Jurkat, Clone E6-1 (cell line): ENCODE data around the gene MCF2L.

Experiments used
- DNase-seq: peaks from one replicate; pipeline ENCODE4 v3.0.0-alpha.2; 2011; ENCODE audit warnings: low read depth, low spot score
- H3K4me3 ChIP-seq: 2 replicates; pipeline ENCODE4 v1.5.1; 2011; ENCODE audit warnings: mild to moderate bottlenecking, low read length, control low read depth, moderate library complexity

MCF2L gene

DNA sequence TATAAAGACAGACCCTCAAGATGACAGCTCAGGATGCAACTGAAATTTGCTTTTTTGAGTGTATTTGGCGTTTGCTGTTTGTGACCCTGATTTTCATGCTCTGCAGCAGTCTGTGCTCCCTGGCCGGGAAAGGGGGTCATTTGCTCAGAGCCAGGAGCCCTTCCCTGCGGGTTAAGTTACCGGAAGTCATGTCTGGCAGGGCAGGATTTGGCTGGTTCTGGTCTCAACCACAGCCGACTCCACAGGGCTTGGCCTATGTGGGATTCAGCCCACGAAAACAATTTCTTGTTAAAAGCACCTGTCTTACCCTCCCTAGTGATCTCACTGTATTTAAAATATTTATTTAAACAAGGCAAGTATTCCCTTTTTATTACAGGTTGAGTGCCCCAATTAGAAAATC, 22.6 kb downstream of the MCF2L start:
- DNase-seq, result no peak
- H3K4me3 ChIP-seq, result no peak overlapping the region

GRCh38 chr13:112992931-112993680, 24.1 kb downstream of the MCF2L start:
- DNase-seq, result no peak
- no peak overlapping the region for H3K4me3 ChIP-seq

- H3K4me3 ChIP-seq, result no peak overlapping the region
- no peak for DNase-seq
These were observed 25.2 kb downstream of the MCF2L start for GRCh38 chr13:112994084-112994780.

GRCh38 chr13:112994781-112995355, 25.9 kb downstream of the MCF2L start:
- no peak overlapping the region for H3K4me3 ChIP-seq
- no peak for DNase-seq

DNA sequence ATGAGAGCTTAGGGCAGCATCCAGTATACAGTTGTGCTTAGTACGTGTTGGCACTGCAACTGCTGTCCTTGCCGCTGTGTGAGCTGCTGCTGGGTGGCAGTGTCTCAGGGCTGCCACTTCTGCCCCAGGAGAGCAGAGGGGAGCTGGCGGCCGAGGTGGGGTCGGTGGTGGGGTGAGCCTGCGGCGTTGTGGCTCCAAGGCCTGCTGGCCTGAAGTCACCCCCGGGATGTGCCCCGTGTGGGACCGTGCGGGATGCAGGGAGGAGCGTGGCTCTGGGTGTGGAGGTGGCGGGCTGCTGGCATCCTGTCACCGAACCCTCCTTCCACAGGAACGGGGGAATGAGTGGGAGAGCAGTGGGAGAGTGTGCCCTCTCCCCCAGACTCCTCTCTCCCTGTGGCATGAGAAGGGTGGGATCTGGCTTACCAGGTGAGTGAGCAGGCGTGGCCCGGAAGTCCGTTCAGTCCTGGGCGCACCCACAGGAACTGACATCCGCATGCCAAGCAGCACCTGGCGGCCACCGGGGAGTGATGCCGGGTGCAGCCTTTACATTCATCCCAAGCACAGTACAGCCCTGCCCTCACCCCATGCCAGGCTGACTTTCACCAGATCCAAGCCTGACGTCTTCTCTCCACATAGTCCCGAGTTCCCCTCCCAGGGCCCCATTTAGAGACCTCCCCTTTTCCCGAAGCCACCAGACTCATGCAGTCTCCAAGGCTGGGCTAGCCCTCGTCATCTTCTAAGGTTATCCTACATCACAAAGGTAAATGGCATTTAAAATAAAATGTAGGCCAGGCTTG, 26.6 kb downstream of the MCF2L start:
- H3K4me3 ChIP-seq, result no peak overlapping the region
- no peak for DNase-seq

DNA sequence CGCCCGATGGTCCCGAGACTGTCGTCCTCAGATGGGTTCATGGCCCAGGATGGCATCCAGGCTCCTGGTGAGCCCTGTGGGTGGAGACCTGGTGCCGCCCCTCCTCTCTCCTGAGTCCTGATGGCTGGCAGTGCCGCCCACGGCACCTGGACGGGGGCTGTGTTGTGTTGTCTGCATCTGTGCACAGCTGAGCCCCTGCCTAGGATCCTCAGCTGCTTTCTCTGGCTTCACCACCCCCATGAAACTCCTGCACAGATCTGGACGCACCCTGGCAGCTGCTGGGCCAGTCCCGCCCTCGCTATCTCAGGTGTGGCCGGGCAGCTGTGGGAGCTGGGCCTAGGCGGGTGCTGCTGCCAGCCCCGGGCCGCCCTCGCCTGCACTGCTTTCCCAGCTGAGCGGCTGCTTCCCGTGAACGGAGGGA, 27.7 kb downstream of the MCF2L start:
- no peak overlapping the region for H3K4me3 ChIP-seq
- no peak for DNase-seq

GRCh38 chr13:112997188-112998130, 28.4 kb downstream of the MCF2L start:
- DNase-seq, result no peak

GRCh38 chr13:112998521-112999280, 29.7 kb downstream of the MCF2L start:
- no peak for DNase-seq
- no peak overlapping the region for H3K4me3 ChIP-seq

More at GRCh38 chr13:112997188-112998130, 28.4 kb downstream of the MCF2L start:
- no peak overlapping the region for H3K4me3 ChIP-seq

- no peak for DNase-seq
- H3K4me3 ChIP-seq, result no peak overlapping the region
These were observed 30.6 kb downstream of the MCF2L start for GRCh38 chr13:112999414-113000177.

DNA sequence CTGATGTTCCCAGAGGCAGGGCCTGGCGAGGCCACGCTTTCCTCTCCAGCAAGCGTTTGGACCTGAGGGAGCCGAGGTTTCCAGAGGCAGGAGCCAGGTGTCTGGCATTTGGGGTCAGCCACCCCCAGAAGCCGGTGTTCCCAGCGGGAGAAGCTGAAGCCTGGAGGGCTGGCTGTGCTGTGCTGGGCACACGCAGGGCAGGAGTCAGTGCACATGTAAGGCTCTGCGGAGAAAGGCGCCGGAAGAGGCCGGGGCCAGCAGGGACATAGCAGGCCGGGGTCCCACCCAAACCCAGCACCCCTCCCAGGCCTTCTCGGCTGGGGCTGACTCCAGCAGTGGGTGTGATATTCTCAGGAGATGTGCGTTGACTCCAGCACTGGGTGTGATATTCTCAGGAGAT, 31.6 kb downstream of the MCF2L start:
- no peak overlapping the region for H3K4me3 ChIP-seq
- no peak for DNase-seq

- H3K4me3 ChIP-seq, result no peak overlapping the region
- no peak for DNase-seq
These were observed 32.5 kb downstream of the MCF2L start for GRCh38 chr13:113001241-113002140.

GRCh38 chr13:113002206-113002912, 33.3 kb downstream of the MCF2L start:
- H3K4me3 ChIP-seq, result no peak overlapping the region
- no peak for DNase-seq

GRCh38 chr13:113002913-113003290, 33.9 kb downstream of the MCF2L start:
- no peak for DNase-seq
- H3K4me3 ChIP-seq, result no peak overlapping the region

DNA sequence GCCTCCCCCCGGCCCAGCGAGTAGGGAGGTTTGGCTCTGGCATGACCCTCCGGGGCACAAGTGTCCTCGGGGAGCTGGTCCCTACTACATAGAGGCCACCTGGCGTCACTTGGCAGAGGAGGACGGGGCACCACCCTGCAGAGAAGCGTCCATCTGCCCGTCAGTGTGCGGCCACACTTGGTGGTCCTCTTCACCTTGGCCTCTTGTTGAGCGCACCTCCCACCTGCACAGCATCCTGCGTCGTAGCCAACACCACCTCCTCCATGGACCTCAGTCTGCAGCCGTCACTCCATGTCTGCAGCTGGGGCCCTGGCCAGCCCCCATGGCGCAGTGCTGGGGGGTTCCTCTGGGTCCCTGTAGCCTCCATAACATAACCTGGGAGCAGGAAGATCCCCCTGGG, 35.1 kb downstream of the MCF2L start:
- no peak for DNase-seq
- no peak overlapping the region for H3K4me3 ChIP-seq

- H3K4me3 ChIP-seq, result no peak overlapping the region
- DNase-seq, result peak; percentile 36
These were observed 36.3 kb downstream of the MCF2L start for GRCh38 chr13:113005076-113005865.
